ENCODE results near the gene OSGIN1.

OSGIN1 gene

GRCh38 chr16:83960521-83961249, 7.6 kb downstream of the OSGIN1 start:
- TF ChIP-seq BHLHE40 (IDR thresholded peaks at IDR 0.05; ENCODE audit: borderline replicate concordance) (no peak), ELF4 (IDR thresholded peaks at IDR 0.05) (no peak), FOXK2 (IDR thresholded peaks at IDR 0.05) (no peak), SP1 (IDR thresholded peaks at IDR 0.05) (no peak), FOXA1 (IDR thresholded peaks at IDR 0.05) (no peak), CTBP1 (IDR thresholded peaks at IDR 0.05; ENCODE audit: borderline replicate concordance) (no peak), L3MBTL2 (conservative IDR thresholded peaks at IDR 0.05) (no peak), PKNOX1 (IDR thresholded peaks at IDR 0.05) (no peak), SUZ12 (IDR thresholded peaks at IDR 0.05) (no peak)
- POLR2A ChIA-PET: no interaction called here
- no peak for DNase-seq (ENCODE audit: extremely low spot score)
- CTCF ChIA-PET: no interaction called here

DNA sequence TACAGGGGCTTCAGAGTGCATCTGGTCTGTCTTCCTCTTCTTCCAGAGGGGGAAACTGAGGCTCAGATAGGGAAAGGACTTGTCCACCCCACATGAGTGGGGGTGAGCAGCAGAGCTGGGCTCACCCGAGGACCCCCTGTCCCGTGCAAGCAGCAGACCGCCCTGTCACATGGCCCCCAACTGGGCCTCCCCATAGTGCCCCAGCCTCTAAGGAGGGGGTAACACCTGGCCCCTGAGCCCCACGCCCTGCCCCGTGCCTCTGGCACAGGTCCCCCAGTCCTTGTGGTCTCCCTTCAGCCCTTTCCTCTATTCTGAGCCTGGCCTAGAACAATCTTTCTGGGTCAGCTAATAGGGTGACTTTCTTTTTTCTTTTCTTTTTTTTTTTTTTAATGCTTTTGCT, 8.6 kb downstream of the OSGIN1 start:
- ChIA-PET CTCF (no interaction called here), POLR2A (no interaction called here)
- DNase-seq (ENCODE audit: extremely low spot score): no peak
- TF ChIP-seq FOXM1 (IDR thresholded peaks at IDR 0.05; ENCODE audit: borderline replicate concordance) (no peak), ZNF384 (IDR thresholded peaks at IDR 0.05) (no peak), ARNT (IDR thresholded peaks at IDR 0.05) (no peak), FOXK2 (IDR thresholded peaks at IDR 0.05) (no peak), SP1 (IDR thresholded peaks at IDR 0.05) (no peak), L3MBTL2 (conservative IDR thresholded peaks at IDR 0.05) (no peak), LEF1 (IDR thresholded peaks at IDR 0.05; ENCODE audit: borderline replicate concordance) (no peak), BHLHE40 (IDR thresholded peaks at IDR 0.05; ENCODE audit: borderline replicate concordance) (no peak), FOXA1 (IDR thresholded peaks at IDR 0.05) (no peak), PKNOX1 (IDR thresholded peaks at IDR 0.05) (no peak), SUZ12 (IDR thresholded peaks at IDR 0.05) (no peak), TARDBP (IDR thresholded peaks at IDR 0.05) (no peak)

DNA sequence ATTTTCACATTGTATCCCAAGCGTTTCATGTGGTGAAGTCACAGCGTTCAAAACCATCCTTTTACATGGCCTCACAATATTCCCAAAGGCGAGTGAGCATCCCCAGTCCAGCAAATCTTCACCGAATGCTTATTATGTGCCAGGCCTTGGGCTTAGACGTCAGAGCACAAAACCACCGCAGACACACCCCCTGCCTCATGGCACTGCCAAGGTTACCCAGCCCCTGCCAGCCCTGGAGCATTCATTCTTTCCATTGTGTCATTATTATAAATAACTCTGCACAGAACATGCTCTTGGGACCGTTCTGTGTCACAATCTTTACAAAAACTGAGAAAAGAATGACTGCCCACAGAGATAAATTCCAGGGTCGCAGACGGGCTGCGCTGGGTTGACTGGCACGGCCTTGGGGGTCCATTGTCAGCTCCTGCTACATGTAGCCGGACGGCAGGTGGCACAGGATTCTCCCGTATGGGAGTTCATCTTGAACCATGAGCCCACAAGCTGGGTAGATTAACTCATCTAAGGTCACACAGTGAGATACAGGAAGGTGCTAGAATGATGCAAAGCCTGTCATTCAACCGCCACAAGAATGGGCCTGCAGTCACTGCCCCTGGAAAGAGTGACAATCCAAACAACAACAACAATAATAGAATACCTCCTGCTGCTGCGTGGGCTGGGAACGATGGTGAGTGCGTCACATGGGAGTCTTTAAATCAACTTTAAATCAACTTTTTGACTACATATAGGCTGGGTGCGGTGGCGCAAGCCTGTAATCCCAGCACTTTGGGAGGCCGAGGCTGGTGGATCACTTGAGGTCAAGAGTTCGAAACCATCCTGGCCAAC, 10.5 kb downstream of the OSGIN1 start:
- CTCF ChIA-PET: no interaction called here

GRCh38 chr16:83964684-83965443, 11.8 kb downstream of the OSGIN1 start:
- ChIA-PET POLR2A (no interaction called here), CTCF (interaction anchor here (0.6 to 2.5 kb wide), 4 partner anchors 11 to 101 kb away, joined by 3 to 12 read pairs (median 6); no protein-coding TSS in a partner anchor)
- no peak for TF ChIP-seq FOXM1 (IDR thresholded peaks at IDR 0.05; ENCODE audit: borderline replicate concordance)
- no peak for TF ChIP-seq FOXA1 (IDR thresholded peaks at IDR 0.05)
- TF ChIP-seq NFRKB (IDR thresholded peaks at IDR 0.05): no peak
- TF ChIP-seq ELF4 (IDR thresholded peaks at IDR 0.05): no peak
- TF ChIP-seq PKNOX1 (IDR thresholded peaks at IDR 0.05): no peak
- TF ChIP-seq LEF1 (IDR thresholded peaks at IDR 0.05; ENCODE audit: borderline replicate concordance): no peak
- no peak for TF ChIP-seq FOXK2 (IDR thresholded peaks at IDR 0.05)
- no peak for TF ChIP-seq CTBP1 (IDR thresholded peaks at IDR 0.05; ENCODE audit: borderline replicate concordance)
- no peak for TF ChIP-seq ZNF384 (IDR thresholded peaks at IDR 0.05)
- no peak for DNase-seq (ENCODE audit: extremely low spot score)

More for the DNA sequence above, 10.5 kb downstream of the OSGIN1 start:
- POLR2A ChIA-PET: no interaction called here
- TF ChIP-seq HDGF (IDR thresholded peaks at IDR 0.05; ENCODE audit: borderline replicate concordance) (no peak), PKNOX1 (IDR thresholded peaks at IDR 0.05) (0 out of 2 replicates have a peak, but pooled peaks have one; percentile 19)
- no peak for DNase-seq (ENCODE audit: extremely low spot score)

DNA sequence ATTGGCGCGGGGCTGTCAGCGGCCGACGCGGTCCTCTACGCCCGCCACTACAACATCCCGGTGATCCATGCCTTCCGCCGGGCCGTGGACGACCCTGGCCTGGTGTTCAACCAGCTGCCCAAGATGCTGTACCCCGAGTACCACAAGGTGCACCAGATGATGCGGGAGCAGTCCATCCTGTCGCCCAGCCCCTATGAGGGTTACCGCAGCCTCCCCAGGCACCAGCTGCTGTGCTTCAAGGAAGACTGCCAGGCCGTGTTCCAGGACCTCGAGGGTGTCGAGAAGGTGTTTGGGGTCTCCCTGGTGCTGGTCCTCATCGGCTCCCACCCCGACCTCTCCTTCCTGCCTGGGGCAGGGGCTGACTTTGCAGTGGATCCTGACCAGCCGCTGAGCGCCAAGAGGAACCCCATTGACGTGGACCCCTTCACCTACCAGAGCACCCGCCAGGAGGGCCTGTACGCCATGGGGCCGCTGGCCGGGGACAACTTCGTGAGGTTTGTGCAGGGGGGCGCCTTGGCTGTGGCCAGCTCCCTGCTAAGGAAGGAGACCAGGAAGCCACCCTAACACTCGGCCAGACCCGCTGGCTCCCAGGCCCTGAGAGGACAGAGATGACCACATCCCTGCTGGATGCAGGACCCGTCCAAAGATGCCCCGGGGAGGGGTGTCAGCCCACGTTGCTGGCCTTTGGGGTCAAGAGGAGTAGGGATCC, 12.6 kb downstream of the OSGIN1 start:
- POLR2A ChIA-PET: no interaction called here
- DNase-seq (ENCODE audit: extremely low spot score): no peak
- TF ChIP-seq NFRKB (IDR thresholded peaks at IDR 0.05) (no peak), BHLHE40 (IDR thresholded peaks at IDR 0.05; ENCODE audit: borderline replicate concordance) (no peak), HDGF (IDR thresholded peaks at IDR 0.05; ENCODE audit: borderline replicate concordance) (no peak), L3MBTL2 (conservative IDR thresholded peaks at IDR 0.05) (no peak)
- CTCF ChIA-PET: interaction anchor here (2.5 kb wide), 1 partner anchor 100 kb away, joined by 12 read pairs; no protein-coding TSS in a partner anchor
